Lung (tissue), 12 donors: Measurements from ENCODE around the gene CDKL1. TPM values are rescaled to one million over a fixed set of nuclear protein-coding genes. Genes with fewer than 3 reads are reported as not detected.

ENCODE experiments used
- ATAC-seq: fragments of 200-7000 bp; cut with Tn5 transposase; one replicate; pipeline ENCODE4 v1.9.1; 2020; ENCODE audit warnings: moderate number of reproducible peaks; ENCODE audit not compliant: insufficient read depth, low FRiP score
- DNase-seq, 3 donors: peaks; one replicate each; pipeline ENCODE4 v3.0.0-alpha.2; 2013 to 2017
- H3K27ac ChIP-seq, 2 donors: one replicate each; pipeline ENCODE4 v1.5.1; 2013; ENCODE audit warnings: mild to moderate bottlenecking in 2 of 2, moderate library complexity in 2 of 2, control low read depth in 1 of 2, inconsistent platforms in 1 of 2, low read depth in 1 of 2, low read length in 1 of 2
- H3K27me3 ChIP-seq, 3 donors: one replicate each; pipeline ENCODE4 v1.5.1; 2013; ENCODE audit warnings: low read length in 2 of 3; ENCODE audit not compliant: control insufficient read depth in 3 of 3, insufficient read depth in 3 of 3
- H3K36me3 ChIP-seq, 4 donors: one replicate each; pipeline ENCODE4 v1.5.1; 2013; ENCODE audit warnings: low read length in 4 of 4, mild to moderate bottlenecking in 1 of 4, moderate library complexity in 1 of 4; ENCODE audit not compliant: control insufficient read depth in 4 of 4, insufficient read depth in 4 of 4
- H3K4me1 ChIP-seq, 5 donors: one replicate each; pipeline ENCODE4 v1.5.1; 2013; ENCODE audit warnings: low read length in 5 of 5, mild to moderate bottlenecking in 2 of 5, moderate library complexity in 1 of 5; ENCODE audit not compliant: control insufficient read depth in 5 of 5, insufficient read depth in 5 of 5
- H3K4me3 ChIP-seq: one replicate; pipeline ENCODE4 v1.5.1; 2013; ENCODE audit warnings: mild to moderate bottlenecking, control low read depth, moderate library complexity
- H3K9ac ChIP-seq, 2 donors: one replicate each; pipeline ENCODE4 v1.5.1; 2013; ENCODE audit warnings: low read length in 2 of 2, control low read depth in 1 of 2; ENCODE audit not compliant: insufficient read depth in 1 of 2
- H3K9me3 ChIP-seq, 4 donors: one replicate each; pipeline ENCODE4 v1.5.1; 2013; ENCODE audit warnings: low read length in 3 of 4, mild to moderate bottlenecking in 1 of 4, moderate library complexity in 1 of 4; ENCODE audit not compliant: control insufficient read depth in 4 of 4, insufficient read depth in 3 of 4
- WGBS, 2 donors: extraction: QIAGEN DNeasy Blood & Tissue Kit; methylation state at CpG; one replicate each; pipeline ENCODE4 v1.1.7; 2013; 5-methylcytosine and 5-hydroxymethylcytosine counted together
- polyA plus RNA-seq, 2 donors: library from polyadenylated mRNA; stranded (reverse); fragments of 200-250 nt; gene quantifications; one replicate each; pipeline ENCODE4 v1.2.1, GENCODE V29; 2013
- total RNA-seq, 2 donors: library from RNA; depleted of rRNA in 1 of 2; stranded (reverse); fragments of >200 nt in 1 of 2; gene quantifications; one replicate each; pipeline ENCODE4 v1.2.1, GENCODE V29; 2014 to 2021
- TF ChIP-seq, protein P1 (sequence below): IDR thresholded peaks from 2 replicates; pipeline ENCODE4 v1.5.1; 2012; ENCODE audit warnings: mild to moderate bottlenecking; ENCODE audit errors: control extremely low read depth, extremely low read depth
- donor health status: control.
- donor health status: control.
- donor health status: Bipolar disorder and iron deficiency.
- donor health status: healthy.
- donor health status: DM: yes; HTN: yes; CAD: no.

CDKL1 gene
- total and polyA plus RNA-seq, 4 donors = 3.8 to 28.2 (median 16.3) TPM

DNA sequence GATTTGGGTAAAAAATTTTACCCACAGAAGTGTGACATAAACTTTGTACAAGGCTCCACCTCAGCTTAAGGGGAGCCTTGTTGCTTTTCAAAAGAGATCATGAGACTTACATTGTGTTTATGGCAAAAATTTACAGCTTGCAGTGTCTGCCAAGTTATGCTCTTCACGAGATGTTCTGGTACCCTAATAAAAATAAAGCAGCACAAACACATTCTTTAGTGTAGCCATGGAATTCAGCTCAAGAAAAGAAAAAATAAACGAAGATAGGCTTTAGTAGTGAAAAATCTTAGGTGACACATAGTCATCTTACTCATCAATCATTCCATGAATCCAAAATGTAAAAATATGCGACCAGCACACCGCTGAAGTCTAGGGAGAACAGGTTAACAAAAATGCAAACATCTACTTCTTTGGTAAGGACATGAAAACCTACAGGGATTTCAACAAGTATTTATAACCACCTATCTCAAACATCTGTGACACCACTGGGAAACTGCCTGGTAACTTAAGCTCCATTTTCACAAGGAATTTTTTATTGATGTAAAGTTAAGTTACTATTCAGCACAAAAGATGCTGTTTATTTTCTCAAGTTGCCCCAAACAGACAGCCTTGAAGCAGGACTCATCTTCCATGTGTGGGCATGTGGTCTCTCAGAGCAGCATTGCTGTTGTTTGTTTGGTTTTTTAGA, 51.7 kb downstream of the CDKL1 start:
- Histone ChIP-seq H3K4me3 (no peak overlapping the region), H3K27ac (no peak overlapping the region), H3K36me3 (no peaks in the 10 kb centered on the region), H3K27me3 (no peaks in the 10 kb centered on the region), H3K9me3 (no peaks in the 10 kb centered on the region), H3K4me1 (peaks cover 0 to 32% (median 7%) of the 10 kb centered on the region in 5 donors), H3K9ac (no peak overlapping the region)
- DNase-seq = no peak
- WGBS, 2 donors = 68 to 81% methylated on average over 4 of the region's 4 CpGs
- no peak for ATAC-seq
- TF ChIP-seq, protein P1, sequence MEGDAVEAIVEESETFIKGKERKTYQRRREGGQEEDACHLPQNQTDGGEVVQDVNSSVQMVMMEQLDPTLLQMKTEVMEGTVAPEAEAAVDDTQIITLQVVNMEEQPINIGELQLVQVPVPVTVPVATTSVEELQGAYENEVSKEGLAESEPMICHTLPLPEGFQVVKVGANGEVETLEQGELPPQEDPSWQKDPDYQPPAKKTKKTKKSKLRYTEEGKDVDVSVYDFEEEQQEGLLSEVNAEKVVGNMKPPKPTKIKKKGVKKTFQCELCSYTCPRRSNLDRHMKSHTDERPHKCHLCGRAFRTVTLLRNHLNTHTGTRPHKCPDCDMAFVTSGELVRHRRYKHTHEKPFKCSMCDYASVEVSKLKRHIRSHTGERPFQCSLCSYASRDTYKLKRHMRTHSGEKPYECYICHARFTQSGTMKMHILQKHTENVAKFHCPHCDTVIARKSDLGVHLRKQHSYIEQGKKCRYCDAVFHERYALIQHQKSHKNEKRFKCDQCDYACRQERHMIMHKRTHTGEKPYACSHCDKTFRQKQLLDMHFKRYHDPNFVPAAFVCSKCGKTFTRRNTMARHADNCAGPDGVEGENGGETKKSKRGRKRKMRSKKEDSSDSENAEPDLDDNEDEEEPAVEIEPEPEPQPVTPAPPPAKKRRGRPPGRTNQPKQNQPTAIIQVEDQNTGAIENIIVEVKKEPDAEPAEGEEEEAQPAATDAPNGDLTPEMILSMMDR = no peak

DNA sequence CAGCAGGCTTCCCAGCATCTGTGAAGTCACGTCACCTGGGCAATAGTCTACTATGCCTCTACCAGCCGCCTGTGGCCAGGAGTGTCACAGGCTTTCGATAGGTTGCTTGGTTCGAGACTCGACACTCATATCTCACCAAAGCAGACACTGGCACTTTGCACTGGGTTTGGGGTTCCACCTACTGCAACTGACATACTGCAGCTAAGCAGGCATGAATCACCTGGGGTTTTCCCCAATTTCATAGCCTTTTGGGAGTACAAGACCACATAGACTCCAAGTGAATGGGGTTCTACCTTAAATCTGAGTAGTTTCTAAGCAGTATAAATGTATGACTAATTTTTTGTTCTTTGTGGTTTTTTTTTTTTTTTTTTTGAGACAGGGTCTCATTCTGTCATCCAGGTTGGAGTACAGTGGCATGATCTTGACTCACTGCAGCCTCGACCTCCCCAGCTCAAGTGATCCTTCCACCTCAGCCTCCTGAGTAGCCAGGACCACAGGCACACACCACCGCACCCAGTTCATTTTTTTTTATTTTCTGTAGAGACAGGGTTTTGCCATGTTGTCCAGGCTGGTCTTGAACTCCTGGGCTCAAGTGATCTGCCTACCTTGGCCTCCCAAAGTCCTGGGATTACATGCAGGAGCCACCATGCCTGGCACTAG, 52.4 kb downstream of the CDKL1 start:
- Histone ChIP-seq H3K9ac (no peak overlapping the region), H3K36me3 (no peaks in the 10 kb centered on the region), H3K27ac (no peak overlapping the region), H3K9me3 (no peaks in the 10 kb centered on the region), H3K4me1 (peaks cover 0 to 32% (median 7%) of the 10 kb centered on the region in 5 donors), H3K4me3 (no peak overlapping the region), H3K27me3 (no peaks in the 10 kb centered on the region)
- TF ChIP-seq, protein P1 = no peak
- DNase-seq = no peak
- no peak for ATAC-seq
- WGBS, 2 donors = 88 to 96% methylated on average over 7 of the region's 7 CpGs

DNA sequence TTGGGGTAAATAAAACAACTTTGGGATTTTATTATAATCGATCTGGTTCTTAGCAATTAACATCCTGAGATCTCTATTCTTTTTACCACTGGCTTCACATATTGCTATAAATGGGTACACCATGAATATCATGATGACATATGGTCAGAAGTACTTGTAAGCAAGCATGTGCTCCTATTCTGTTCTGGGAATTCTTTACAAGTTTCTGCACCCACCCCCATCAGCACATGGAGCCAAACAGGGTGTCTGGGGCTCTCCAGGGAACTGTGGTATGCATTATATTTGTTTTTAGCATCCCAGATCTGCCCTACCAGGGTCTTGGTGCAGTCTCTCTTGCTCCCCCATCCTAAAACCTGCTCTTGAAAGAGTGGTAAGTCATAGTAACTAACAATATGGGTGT, 53.2 kb downstream of the CDKL1 start:
- Histone ChIP-seq H3K9ac (no peak overlapping the region), H3K27ac (no peak overlapping the region), H3K27me3 (no peaks in the 10 kb centered on the region), H3K4me3 (no peak overlapping the region), H3K4me1 (peaks cover 0 to 32% (median 10%) of the 10 kb centered on the region in 5 donors), H3K9me3 (no peaks in the 10 kb centered on the region), H3K36me3 (peaks cover 0 to 2% (median 0%) of the 10 kb centered on the region in 4 donors)
- ATAC-seq (no peak), DNase-seq (no peak)
- 64 to 77% methylated on average over 1 of the region's 1 CpG for WGBS, 2 donors
- TF ChIP-seq, protein P1 = no peak
